Upper lobe of right lung (tissue), 1 donor: ENCODE data around the gene SLC22A9. TPM values are rescaled to one million over a fixed set of nuclear protein-coding genes. Genes with fewer than 3 reads are reported as not detected.
"Not testable (repeated sequence)": the region's sequence is repeated elsewhere in the genome, so short reads cannot be mapped to it uniquely, and the experiment has no call there.

Source experiments
- ATAC-seq: fragments of 200-7000 bp; cut with Tn5 transposase; one replicate; pipeline ENCODE4 v1.9.1; 2020; ENCODE audit warnings: mild to moderate bottlenecking, moderate library complexity
- DNase-seq: peaks from one replicate; pipeline ENCODE4 v3.0.0-alpha.2; 2020
- H3K27ac ChIP-seq: fragments of 200-600 bp; one replicate; pipeline ENCODE4 v1.8.0; 2022
- H3K27me3 ChIP-seq: fragments of 200-600 bp; one replicate; pipeline ENCODE4 v1.8.0; 2022; ENCODE audit warnings: mild to moderate bottlenecking
- H3K36me3 ChIP-seq: fragments of 200-600 bp; one replicate; pipeline ENCODE4 v1.8.0; 2022
- H3K4me1 ChIP-seq: fragments of 200-600 bp; one replicate; pipeline ENCODE4 v1.8.0; 2022
- H3K4me3 ChIP-seq: fragments of 200-600 bp; one replicate; pipeline ENCODE4 v1.8.0; 2022; ENCODE audit warnings: mild to moderate bottlenecking
- H3K9me3 ChIP-seq: fragments of 200-600 bp; one replicate; pipeline ENCODE4 v1.8.0; 2022
- intact Hi-C: fragments of 100-400 bp; cut with DNase I; formaldehyde crosslinking; loops from one replicate; pipeline ENCODE4 v1.11.0; 2022
- total RNA-seq: library from RNA; stranded (reverse); fragmentation: NEBNext Ultra II Directional; extraction: Animal tissue kit (Norgen Biotek cat#: 25700); gene quantifications from one replicate; pipeline ENCODE4 v1.2.1, GENCODE V29; 2021
- TF ChIP-seq, protein P1 (sequence below): fragments of 200-600 bp; IDR thresholded peaks from one replicate; pipeline ENCODE4 v1.8.0; 2022; ENCODE audit warnings: antibody characterized with exemption
- donor health status: DM: no; HTN: yes; CAD: no; lungs with severe emphysema.

The SLC22A9 gene
- total RNA-seq, 1 donor from 2014 or later, result not detected

DNA sequence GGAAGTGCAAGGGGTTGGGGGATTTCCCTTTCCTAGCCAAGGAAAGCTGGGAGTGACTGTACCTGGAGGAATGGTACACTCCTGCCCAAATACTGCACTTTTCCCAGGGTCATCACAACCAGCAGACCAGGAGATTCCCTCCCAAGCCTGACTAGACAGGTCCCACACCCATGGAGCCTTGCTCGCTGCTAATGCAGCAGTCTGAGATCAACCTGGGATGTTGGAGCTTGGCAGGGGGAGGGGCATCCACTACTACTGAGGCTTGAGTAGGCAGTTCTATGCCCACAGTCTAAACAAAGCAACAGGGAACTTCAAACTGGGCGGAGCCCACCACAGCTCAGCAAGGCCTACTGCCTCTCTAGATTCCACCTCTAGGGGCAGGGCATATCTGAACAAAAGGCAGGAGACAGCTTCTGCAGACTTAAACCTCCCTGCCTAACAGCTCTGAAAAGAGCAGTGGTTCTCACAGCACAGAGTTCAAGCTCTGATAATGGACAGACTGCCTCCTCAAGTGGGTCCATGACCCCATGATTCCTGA, 58.5 kb downstream of the SLC22A9 start:
- H3K9me3 ChIP-seq, result no peaks in the 10 kb centered on the region
- H3K27me3 ChIP-seq, result no peaks in the 10 kb centered on the region
- H3K4me1 ChIP-seq, result no peaks in the 10 kb centered on the region
- H3K4me3 ChIP-seq, result no peak overlapping the region
- TF ChIP-seq, protein P1, sequence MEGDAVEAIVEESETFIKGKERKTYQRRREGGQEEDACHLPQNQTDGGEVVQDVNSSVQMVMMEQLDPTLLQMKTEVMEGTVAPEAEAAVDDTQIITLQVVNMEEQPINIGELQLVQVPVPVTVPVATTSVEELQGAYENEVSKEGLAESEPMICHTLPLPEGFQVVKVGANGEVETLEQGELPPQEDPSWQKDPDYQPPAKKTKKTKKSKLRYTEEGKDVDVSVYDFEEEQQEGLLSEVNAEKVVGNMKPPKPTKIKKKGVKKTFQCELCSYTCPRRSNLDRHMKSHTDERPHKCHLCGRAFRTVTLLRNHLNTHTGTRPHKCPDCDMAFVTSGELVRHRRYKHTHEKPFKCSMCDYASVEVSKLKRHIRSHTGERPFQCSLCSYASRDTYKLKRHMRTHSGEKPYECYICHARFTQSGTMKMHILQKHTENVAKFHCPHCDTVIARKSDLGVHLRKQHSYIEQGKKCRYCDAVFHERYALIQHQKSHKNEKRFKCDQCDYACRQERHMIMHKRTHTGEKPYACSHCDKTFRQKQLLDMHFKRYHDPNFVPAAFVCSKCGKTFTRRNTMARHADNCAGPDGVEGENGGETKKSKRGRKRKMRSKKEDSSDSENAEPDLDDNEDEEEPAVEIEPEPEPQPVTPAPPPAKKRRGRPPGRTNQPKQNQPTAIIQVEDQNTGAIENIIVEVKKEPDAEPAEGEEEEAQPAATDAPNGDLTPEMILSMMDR, result no peak
- no peaks in the 10 kb centered on the region for H3K36me3 ChIP-seq
- intact Hi-C loops, result no loop called here
- no peak overlapping the region for H3K27ac ChIP-seq
- DNase-seq, result no peak
- peak; percentile 25 for ATAC-seq

- H3K4me3 ChIP-seq, H3K4me1 ChIP-seq, H3K36me3 ChIP-seq, intact Hi-C loops, ATAC-seq, H3K27ac ChIP-seq, DNase-seq, H3K9me3 ChIP-seq, H3K27me3 ChIP-seq: not testable (repeated sequence)
Measured at GRCh38 chr11:63430731-63431130, 61.1 kb downstream of the SLC22A9 start.

DNA sequence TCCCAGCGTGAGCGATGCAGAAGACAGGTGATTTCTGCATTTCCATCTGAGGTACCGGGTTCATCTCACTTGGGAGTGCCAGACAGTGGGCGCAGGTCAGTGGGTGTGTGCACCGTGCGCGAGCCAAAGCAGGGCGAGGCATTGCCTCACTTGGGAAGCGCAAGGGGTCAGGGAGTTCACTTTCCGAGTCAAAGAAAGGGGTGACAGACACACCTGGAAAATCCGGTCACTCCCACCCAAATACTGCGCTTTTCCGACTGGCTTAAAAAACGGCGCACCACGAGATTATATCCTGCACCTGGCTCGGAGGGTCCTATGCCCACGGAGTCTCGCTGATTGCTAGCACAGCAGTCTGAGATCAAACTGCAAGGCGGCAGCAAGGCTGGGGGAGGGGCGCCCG, 65.8 kb downstream of the SLC22A9 start:
- H3K9me3 ChIP-seq, H3K4me1 ChIP-seq, intact Hi-C loops, H3K4me3 ChIP-seq, ATAC-seq, DNase-seq, H3K27me3 ChIP-seq, H3K36me3 ChIP-seq, H3K27ac ChIP-seq: not testable (repeated sequence)

GRCh38 chr11:63435831-63436230, 66.2 kb downstream of the SLC22A9 start:
- H3K4me1 ChIP-seq, DNase-seq, H3K36me3 ChIP-seq, intact Hi-C loops, ATAC-seq, H3K4me3 ChIP-seq, H3K27me3 ChIP-seq, H3K27ac ChIP-seq, H3K9me3 ChIP-seq: not testable (repeated sequence)

DNA sequence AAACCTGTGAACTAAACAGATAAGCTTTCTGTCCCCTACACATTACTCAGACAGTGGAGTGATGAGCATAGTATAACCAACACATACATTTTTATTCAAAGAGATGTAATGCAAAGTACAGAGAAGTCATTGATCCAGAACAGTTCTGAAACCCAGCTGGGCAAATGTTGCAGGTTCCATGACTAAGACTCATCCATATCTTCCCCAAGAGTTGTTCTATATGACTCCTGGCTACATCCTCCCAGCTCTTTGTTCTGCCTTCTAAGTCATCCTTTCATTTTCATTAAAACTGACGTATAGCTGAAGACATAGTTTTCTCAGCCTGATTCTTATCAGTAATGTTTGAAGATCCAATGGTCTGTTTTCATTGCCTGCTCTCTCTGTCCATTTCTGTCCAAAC, 74.1 kb downstream of the SLC22A9 start:
- ATAC-seq (no peak), DNase-seq (no peak)
- no peak overlapping the region for H3K27ac ChIP-seq
- H3K9me3 ChIP-seq, result no peaks in the 10 kb centered on the region
- TF ChIP-seq, protein P1, result no peak
- H3K4me3 ChIP-seq, result no peak overlapping the region
- H3K27me3 ChIP-seq, result no peaks in the 10 kb centered on the region
- H3K4me1 ChIP-seq, result no peaks in the 10 kb centered on the region
- intact Hi-C loops, result no loop called here
- no peaks in the 10 kb centered on the region for H3K36me3 ChIP-seq

DNA sequence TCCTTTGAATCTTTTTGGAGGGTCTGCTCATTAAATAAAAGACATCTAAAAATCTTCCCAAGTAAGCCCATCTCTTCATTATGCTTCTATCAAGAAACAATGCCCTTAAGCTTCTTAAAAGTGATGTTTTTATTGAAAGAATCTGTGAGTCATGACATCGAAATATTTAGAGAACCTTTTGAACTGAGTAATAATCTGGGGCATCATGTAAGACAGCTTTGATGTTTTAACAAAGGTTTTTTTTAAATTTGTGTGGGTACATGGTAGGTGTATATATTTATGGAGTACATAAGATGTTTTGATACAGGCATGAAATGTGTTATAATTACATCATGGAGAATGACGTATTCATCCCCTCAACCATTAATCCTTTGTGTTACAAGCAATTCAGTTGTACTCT, 74.6 kb downstream of the SLC22A9 start:
- TF ChIP-seq, protein P1, result no peak
- Histone ChIP-seq H3K4me3 (no peak overlapping the region), H3K9me3 (no peaks in the 10 kb centered on the region), H3K4me1 (no peaks in the 10 kb centered on the region), H3K36me3 (no peaks in the 10 kb centered on the region), H3K27ac (no peak overlapping the region), H3K27me3 (no peaks in the 10 kb centered on the region)
- ATAC-seq (no peak), DNase-seq (no peak)
- intact Hi-C loops, result no loop called here

DNA sequence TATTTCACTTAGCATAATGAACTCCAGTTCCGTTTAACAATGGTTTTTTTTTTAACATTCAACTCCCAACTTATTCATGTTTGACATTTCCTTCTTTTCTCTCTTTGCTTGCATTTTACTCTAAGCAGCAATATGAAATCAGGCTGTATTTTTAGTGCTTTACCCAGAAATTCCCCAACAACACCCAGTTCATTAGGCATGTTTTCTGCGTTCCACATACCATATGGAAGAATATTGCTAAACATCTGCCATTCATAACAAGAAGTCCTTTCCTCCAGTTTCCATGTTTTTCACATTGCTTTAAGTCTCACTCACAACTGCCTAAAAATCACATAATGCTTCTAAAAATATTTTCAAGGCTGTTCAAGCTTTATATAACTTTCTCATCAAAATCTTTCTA, 75.5 kb downstream of the SLC22A9 start:
- Histone ChIP-seq H3K27me3 (no peaks in the 10 kb centered on the region), H3K4me1 (no peaks in the 10 kb centered on the region), H3K4me3 (no peak overlapping the region), H3K27ac (no peak overlapping the region), H3K9me3 (no peaks in the 10 kb centered on the region), H3K36me3 (no peaks in the 10 kb centered on the region)
- DNase-seq, result no peak
- ATAC-seq, result no peak
- TF ChIP-seq, protein P1, result no peak
- intact Hi-C loops, result no loop called here
